HG02938 (cell line): ENCODE data around the gene NLGN2.

Experiments used
- ATAC-seq: cut with Tn5 transposase; IDR thresholded peaks from one replicate; pipeline ENCODE4 v1.9.1; 2021; ENCODE audit warnings: mild to moderate bottlenecking, moderate library complexity; ENCODE audit not compliant: unreplicated experiment

The NLGN2 gene

DNA sequence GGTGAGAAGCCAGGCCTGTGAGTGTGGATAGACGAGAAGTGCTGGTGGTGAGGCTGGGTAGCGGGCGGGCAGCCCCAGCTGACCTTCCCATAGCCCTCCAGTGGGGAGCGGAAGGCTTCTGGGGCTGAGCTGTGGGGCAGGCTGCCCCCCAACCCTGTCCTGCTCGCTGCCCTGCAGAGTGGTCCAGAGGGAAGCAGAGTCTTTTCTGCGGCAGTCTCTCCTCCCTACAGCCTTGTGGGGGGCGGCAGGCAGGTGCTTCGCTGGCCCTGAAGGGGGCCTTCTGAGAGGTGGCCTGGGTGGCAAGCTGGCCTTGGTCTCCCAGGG, 3.7 kb downstream of the NLGN2 start:
- no peak for ATAC-seq

DNA sequence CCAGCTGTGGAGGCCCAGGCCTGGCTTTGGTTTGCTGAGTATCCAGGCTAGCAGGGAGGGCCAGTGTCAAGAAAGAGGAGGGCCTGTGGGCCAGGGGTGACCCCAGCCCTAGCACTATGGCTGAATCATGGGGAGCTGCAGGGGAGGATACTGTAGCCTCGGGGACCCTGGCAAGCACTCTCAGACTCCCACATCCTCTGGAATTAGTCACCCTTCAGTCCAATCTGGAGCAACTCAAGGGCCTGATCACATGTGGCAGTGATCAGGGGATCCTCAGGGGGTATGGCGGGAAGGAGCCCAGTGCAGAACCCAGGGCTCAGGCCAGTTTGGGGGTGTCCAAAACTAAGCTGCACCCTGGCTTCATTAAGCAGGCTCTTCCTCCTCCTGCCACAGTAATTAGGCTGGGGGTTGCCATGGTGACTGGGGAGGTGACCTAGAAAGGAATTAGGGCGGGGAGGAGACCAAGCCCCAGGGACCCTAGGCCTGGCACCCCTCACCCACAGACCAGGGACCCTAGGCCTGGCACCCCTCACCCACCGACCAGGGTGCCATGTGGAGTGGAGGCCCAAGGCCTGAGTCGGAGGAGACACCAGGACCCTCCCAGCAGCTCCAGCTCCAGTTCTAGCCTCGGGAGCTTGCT, 5.8 kb downstream of the NLGN2 start:
- no peak for ATAC-seq

DNA sequence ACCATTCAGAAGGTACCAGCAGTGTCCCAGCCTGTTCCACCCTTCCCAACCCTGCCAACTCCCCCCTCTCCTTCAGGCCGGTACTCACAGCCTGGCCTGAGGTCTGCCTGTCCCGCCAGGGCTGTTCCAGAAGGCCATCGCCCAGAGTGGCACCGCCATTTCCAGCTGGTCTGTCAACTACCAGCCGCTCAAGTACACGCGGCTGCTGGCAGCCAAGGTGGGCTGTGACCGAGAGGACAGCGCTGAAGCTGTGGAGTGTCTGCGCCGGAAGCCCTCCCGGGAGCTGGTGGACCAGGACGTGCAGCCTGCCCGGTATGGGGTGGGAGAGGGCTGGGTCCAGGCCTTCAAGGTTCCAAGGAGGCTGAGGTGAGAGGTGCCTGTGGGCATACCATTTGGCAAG, 7.2 kb downstream of the NLGN2 start:
- no peak for ATAC-seq

DNA sequence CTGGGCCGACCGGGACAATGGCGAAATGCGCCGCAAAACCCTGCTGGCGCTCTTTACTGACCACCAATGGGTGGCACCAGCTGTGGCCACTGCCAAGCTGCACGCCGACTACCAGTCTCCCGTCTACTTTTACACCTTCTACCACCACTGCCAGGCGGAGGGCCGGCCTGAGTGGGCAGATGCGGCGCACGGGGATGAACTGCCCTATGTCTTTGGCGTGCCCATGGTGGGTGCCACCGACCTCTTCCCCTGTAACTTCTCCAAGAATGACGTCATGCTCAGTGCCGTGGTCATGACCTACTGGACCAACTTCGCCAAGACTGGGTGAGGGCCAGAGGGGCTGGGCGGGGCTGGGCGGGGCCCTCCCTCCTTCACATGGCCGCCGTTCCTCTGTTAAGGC, 8.1 kb downstream of the NLGN2 start:
- no peak for ATAC-seq

DNA sequence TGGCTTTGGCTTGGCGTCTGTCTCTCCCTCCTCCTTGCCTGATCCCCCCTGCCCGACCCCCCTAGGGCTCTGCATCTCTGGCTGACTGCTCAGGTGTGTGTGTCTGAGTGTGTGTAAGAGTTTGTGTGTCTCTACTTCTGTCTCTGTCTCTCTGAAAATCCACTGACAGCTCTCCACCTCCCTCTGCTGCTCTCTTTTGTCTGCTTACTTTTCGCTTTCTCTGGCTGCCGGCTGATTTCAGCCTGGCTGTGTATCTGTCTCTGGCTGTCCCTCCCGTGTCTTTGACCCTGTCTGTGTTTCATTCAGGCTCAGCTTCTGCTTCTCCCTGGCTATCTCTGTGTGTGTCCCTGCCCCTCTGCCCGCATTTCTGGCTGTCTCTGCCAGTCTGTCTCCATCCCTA, 8.7 kb downstream of the NLGN2 start:
- ATAC-seq, result no peak

DNA sequence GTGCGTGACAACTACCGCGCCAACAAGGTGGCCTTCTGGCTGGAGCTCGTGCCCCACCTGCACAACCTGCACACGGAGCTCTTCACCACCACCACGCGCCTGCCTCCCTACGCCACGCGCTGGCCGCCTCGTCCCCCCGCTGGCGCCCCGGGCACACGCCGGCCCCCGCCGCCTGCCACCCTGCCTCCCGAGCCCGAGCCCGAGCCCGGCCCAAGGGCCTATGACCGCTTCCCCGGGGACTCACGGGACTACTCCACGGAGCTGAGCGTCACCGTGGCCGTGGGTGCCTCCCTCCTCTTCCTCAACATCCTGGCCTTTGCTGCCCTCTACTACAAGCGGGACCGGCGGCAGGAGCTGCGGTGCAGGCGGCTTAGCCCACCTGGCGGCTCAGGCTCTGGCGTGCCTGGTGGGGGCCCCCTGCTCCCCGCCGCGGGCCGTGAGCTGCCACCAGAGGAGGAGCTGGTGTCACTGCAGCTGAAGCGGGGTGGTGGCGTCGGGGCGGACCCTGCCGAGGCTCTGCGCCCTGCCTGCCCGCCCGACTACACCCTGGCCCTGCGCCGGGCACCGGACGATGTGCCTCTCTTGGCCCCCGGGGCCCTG, 9.5 kb downstream of the NLGN2 start:
- no peak for ATAC-seq

DNA sequence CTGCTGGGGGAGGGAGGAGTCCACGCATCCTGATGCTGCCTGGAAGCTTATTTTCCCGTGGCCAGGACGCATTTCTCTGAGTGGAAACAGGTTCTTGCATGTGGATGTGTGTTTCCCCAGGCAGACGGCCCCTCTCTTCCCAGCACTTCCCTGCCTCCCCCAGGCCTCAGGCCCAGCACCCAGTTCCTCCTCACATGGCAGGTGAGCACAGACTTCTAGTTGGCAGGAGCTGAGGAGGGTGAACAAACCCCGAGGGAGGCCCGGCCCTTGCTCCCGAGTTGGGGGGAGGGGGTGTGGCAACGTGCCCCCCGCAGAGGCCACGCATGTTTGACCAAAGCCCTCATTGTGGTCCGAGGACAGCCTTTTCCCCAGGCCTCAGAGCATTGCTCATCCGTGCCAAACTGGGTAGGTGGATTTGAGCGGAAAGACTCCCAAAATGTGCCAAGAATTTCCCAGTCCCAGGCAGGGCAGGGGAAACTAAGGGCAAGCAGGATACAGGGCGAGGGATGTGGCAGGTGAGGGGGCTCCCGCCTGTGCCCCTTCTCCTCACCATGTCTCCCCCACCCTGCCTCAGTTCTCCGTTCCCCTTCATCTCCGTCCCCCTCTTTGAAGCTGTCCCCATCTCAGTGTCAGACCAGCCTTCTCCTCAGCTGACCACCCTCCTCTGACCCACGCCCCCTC, 11.0 kb downstream of the NLGN2 start:
- ATAC-seq, result no peak

DNA sequence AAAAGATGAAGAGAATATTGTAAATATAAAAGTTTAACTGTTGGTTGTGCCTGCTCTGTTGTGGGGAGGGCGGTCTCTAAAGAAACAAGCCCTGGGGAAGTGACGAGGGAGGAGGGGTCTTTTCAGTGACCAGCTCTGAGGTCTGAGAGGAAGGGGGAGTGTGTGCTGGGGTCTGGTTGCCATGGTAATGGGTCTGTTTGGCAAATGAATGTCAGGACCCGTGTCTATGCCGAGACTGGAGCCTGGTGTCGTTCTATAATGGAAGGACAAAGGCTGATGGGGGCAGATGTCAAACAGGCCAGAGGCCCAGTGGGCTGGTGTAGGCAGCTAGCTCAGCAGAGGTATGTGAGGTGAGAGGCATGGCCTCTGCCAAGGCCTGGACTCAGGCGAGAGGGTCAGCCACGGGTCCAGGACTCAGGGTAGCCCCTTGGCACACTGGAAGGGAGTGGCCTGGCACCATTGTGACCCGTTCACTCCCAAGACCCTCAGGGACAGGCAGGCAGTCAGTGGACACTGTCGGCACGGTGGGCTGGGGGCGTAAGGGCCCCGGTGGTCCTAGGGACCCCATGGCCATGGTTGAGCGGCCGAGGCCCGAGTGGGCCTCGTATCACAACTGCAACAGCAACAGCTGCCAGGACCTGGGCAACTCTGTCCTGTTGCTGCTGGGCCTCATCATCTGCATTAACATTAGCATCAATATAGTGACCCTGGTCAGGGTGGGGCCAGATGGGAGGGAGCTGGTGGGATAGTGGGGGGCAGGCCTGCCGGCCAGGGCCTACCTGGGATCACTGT, 12.4 kb downstream of the NLGN2 start, which contains the start of gene SPEM1:
TSS of gene SPEM1 (plus strand) at position 506 of the 792 bp plus-strand sequence. CDS start at position 567, 61 bp downstream.
- no peak for ATAC-seq

DNA sequence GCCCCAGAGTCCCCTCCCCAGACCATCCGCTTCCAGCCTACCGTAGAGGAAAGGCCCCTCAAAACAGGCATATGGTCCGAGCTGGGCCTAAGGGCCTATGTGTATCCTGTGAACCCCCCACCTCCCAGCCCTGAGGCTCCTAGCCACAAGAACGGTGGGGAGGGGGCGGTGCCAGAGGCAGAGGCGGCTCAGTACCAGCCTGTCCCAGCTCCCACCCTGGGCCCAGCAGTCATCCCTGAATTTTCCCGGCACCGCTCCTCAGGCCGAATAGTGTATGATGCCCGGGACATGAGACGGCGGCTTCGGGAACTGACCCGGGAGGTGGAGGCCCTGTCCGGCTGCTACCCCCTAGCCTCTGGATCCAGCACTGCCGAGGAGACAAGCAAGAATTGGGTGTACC, 13.5 kb downstream of the NLGN2 start:
- no peak for ATAC-seq

DNA sequence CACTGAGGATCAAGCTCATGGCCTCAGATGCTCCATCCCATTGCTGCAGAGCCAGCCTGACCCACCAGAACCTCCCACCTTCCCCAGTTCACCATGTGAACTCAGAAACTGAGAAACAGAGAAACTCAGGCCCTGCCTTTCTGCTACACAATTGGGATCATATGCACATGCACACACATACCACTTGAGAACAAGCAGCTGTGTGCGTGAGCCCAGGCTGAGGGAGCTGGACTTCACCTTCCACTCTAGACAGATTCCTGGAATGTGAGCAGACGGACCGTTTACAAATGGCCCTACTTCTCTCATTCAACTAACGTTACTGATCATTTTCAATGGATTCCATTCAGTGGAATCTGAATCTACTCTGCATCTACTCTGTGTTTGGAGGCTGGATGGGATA, 16.0 kb downstream of the NLGN2 start:
- ATAC-seq, result no peak

DNA sequence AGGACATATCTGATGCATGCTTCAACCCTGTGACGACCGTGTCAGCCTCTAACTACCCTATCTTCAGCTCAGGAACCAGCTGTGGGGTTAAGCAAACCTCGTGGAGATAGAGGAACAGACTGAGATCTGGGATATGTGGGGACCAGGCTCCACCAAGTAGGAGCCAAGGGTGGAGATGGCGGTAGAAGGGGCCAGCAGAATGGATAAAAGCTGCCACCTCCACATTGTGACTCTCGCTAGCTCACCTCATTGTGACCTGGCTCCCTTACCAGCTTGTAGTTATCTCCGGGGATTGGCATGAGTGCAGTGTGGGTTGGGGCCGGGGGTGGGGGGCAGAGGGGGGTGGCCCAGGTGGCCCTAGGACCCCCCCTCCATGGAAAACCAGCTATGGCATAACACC, 17.7 kb downstream of the NLGN2 start, which contains the start of gene SPEM2:
TSS of gene SPEM2 (plus strand) at position 301 of the 400 bp plus-strand sequence. CDS start at position 374, 73 bp downstream.
- ATAC-seq, result no peak

DNA sequence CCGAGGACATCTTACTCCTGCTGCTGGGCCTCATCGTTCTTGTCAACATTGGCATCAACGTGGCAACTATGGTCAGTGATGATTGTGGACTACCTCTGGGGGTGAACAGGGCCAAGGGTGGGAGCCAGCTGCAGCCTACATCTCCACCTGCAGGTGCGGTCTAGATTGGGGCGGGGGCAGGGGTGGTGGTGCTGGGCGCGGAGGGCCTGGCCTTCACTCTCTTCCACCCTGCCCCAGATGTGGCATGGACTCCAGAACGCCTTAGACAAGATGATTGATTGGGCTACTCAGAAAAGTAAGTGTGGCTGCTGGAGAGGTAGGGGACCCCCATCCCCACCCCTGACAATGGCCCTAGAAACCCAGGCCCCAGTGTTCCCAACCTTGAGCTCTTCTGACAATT, 18.1 kb downstream of the NLGN2 start:
- ATAC-seq, result no peak

DNA sequence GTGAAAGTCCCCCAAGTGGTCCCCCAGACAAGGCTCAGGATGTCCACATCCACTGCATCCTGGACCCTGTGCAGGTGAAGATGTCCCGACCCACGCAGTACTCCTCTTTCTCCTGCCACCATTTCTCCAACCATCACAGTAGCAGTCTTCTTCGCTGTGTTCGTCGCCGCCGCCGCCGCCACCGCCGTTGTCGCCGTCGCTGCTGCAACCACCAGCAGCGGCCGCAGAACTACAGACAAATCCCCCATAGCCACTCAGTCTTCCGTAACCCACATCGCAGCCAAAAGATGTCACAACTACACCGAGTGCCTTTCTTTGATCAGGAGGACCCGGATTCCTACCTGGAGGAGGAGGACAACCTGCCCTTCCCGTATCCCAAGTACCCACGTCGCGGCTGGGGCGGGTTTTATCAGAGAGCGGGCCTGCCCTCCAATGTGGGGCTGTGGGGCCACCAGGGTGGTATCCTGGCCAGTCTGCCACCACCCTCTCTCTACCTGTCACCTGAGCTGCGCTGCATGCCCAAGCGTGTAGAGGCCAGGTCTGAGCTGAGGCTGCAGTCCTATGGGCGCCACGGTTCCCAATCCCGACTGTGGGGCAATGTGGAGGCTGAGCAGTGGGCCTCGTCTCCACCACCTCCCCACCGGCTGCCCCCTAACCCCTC, 18.7 kb downstream of the NLGN2 start:
- ATAC-seq, result no peak

DNA sequence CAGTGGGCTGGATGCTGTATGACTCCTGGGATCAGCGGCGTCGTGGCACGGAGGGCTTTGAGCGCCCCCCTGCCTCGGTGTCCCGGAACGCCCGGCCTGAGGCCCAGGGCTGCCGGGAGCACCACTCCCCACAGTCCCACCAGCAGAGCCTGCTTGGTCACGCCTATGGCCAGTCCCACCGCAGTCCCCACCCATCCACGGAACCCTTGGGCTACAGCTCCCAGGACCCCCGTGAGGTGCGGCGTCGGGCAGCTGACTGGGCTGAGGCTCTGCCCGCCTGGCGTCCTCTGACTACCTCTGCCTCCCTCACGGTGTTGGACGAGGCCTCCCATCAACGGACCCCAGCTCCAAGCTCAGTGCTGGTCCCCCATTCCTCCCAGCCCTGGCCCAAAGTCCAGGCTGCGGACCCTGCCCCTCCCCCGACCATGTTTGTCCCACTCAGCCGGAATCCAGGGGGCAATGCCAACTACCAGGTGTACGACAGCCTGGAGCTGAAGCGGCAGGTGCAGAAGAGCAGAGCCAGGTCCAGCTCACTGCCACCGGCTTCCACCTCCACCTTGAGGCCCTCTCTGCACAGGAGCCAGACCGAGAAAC, 19.3 kb downstream of the NLGN2 start:
- no peak for ATAC-seq

DNA sequence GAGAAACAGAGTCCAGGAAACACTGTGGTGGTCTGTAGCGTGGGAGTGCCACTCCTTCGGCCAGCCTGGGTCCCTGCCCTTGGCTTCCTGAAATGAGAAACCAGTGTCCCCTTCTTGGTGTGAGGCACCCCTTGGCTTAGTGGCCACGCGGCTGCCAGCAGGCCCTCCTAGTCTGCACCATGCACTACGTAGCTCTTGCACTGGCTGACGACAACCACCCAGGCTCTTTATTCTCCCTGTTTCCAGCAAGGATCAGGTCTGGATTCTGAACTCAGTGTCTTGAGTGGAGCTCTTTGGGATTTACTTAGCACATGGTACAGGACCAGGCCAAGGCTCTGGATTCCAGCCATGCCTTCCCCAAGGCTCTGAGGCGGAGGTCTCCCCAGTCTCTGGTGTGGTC, 19.9 kb downstream of the NLGN2 start:
- ATAC-seq, result no peak

DNA sequence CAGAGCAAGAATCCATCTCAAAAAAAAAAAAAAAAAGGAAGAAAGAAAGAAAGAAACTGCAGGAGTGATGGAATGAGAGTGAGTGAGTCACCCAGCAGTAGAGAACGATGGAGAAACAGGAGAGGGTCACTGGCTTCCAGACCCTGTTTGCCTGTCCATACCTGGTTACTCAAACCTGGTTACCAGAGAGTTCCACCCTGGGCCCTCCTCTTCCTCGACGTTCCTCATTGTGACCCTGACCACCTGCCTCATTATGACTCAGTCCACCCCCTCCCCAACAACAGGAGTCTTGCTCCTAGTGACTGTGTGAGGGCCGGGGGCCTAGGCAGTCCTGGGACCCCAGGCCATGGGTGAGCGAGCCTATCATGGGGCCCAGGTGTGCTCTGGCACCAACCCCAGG, 20.9 kb downstream of the NLGN2 start, which contains the start of gene SPEM3:
TSS of gene SPEM3 (plus strand) at position 301 of the 400 bp plus-strand sequence. CDS start at position 347, 46 bp downstream.
- ATAC-seq, result no peak

DNA sequence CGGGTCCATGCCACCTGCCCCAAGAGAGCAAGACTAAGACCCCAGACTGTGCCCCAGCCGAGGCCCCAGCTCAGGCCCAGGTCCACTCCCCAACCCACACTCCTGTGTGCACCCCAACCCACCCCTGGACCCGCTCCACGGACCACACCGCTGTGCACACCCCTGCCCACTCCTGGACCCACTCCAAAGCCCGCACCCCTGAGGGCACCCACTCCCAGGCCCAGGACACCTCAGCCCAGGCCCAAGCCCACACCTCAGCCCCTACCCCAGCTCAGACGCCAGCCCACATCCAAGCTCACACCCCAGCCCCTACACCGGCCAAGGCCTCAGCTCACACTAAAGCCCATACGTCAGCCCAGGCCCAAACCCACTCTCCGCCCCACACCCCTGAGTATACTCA, 22.1 kb downstream of the NLGN2 start:
- no peak for ATAC-seq

DNA sequence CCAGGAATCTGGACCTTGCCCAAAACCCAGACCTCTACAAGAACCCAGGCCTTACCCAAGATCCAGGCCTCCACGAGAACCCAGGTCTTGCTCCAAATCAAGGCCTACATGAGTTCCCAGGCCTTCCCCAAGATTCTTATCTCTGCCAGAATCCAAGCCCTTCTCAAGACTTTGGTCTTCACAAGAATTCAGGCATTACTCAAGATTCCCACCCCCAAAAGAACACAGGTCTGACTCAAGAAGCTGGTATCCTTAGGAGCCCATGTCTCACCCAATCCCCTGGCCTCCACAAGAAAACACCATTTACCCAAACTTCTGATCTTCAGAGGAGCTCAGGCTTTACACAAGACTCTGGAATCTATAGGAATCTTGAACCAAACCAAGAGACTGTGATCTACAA, 23.6 kb downstream of the NLGN2 start:
- ATAC-seq, result no peak

DNA sequence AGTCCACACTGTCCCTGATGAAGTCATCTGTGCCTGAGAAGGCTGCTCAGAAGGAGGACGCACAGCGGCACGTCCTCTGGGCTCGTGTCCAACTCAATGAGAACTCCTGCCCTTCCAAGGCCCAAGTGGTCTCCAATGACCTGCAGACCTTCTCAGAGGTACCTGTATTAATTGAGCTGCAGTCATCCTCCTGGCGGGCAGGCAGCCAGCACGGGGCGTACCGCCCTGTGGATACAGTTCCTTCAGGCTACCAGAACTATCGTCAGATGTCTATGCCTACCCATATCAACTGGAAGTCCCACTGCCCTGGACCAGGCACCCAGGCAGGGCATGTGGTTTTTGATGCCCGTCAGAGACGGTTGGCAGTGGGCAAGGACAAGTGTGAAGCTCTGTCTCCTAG, 24.7 kb downstream of the NLGN2 start:
- no peak for ATAC-seq
